Measurements from ENCODE around the gene CHAC2. TPM values are rescaled to one million over a fixed set of nuclear protein-coding genes. Genes with fewer than 3 reads are reported as not detected.
A peak's percentile ranks its signal among the peaks of the same experiment; 100 is the strongest.
"Not testable (repeated sequence)": the region's sequence is repeated elsewhere in the genome, so short reads cannot be mapped to it uniquely, and the experiment has no call there.

The CHAC2 gene
- 8.7 to 10.2 TPM (median 9.6 TPM) in 3 replicates for total RNA-seq (2021)
- Bru-seq, nascent RNA = percentile 87 among the genes with signal in this experiment
- long read RNA-seq, experiment 1, transcript CHAC2-201 (3 exons, 1,321 nt) = major isoform, 31 of 46 reads
- long read RNA-seq, experiment 1, partial matches to known transcripts = 2 of 46 reads
- long read RNA-seq, experiment 1, other reads (novel, unspliced or antisense) = 13 of 46 reads
- long read RNA-seq, experiment 2, transcript CHAC2-201 (3 exons, 1,321 nt) = major isoform, 12 of 20 reads
- long read RNA-seq, experiment 2, partial matches to known transcripts = 7 of 20 reads
- long read RNA-seq, experiment 2, other reads (novel, unspliced or antisense) = 1 of 20 reads
- long read RNA-seq, experiment 3, transcript CHAC2-201 (3 exons, 1,321 nt) = major isoform, 100 of 109 reads
- long read RNA-seq, experiment 3, partial matches to known transcripts = 1 of 109 reads
- long read RNA-seq, experiment 3, other reads (novel, unspliced or antisense) = 8 of 109 reads

- ChIA-PET POLR2A (interaction anchor here (1.0 to 2.2 kb wide), 3 partner anchors 9 to 29 kb away, joined by 3 to 11 read pairs (median 5); partner anchors contain the start of genes ASB3 and ERLEC1), CTCF (interaction anchor here (0.6 to 1.7 kb wide), 6 partner anchors 9 to 259 kb away, joined by 3 to 7 read pairs (median 4); no protein-coding TSS in a partner anchor)
- H3K36me3 Mint-ChIP-seq = peaks cover 11% of the 10 kb centered on the region
- peaks cover 23% of the 10 kb centered on the region for H3K4me1 Mint-ChIP-seq
- no peaks in the 10 kb centered on the region; the same call in 1 of the 2 replicates for H3K9me3 Mint-ChIP-seq
- peak; percentile 81 for DNase-seq (ENCODE audit: low spot score)
- no peaks in the 10 kb centered on the region for H3K27me3 Mint-ChIP-seq (ENCODE audit: low read depth)
- H3K4me3 Mint-ChIP-seq = peak within 1 kb of the TSS; percentile 90
- peak; percentile 92 for ATAC-seq
- peak; percentile 48; the same call in 1 of the 2 replicates for TF ChIP-seq HMGXB4 (CRISPR knock-in tag; IDR thresholded peaks at IDR 0.05)
- TF ChIP-seq ZBTB43 (CRISPR knock-in tag; IDR thresholded peaks at IDR 0.05) = 0 out of 2 replicates have a peak, but pooled peaks have one; percentile 42
- peak; percentile 42; the same call in 1 of the 2 replicates for TF ChIP-seq SP1 (CRISPR knock-in tag; conservative IDR thresholded peaks at IDR 0.05)
- peak; percentile 57; the same call in 1 of the 2 replicates for TF ChIP-seq ARID4B (CRISPR knock-in tag; IDR thresholded peaks at IDR 0.05; ENCODE audit: borderline replicate concordance)
- peak; percentile 67 for TF ChIP-seq MAX (CRISPR knock-in tag; IDR thresholded peaks at IDR 0.05)
- TF ChIP-seq GABPB1 (CRISPR knock-in tag; IDR thresholded peaks at IDR 0.05) = 0 out of 2 replicates have a peak, but pooled peaks have one; percentile 18
- TF ChIP-seq ATF1 (CRISPR knock-in tag; IDR thresholded peaks at IDR 0.05) = 0 out of 2 replicates have a peak, but pooled peaks have one; percentile 20
- peak; percentile 15; the same call in 1 of the 2 replicates for TF ChIP-seq TEAD1 (CRISPR knock-in tag; IDR thresholded peaks at IDR 0.05)
- TF ChIP-seq ATF6 (CRISPR knock-in tag; IDR thresholded peaks at IDR 0.05) = no peak
- peak; percentile 75; the same call in 1 of the 2 replicates for TF ChIP-seq FOXP1 (CRISPR knock-in tag; IDR thresholded peaks at IDR 0.05; ENCODE audit: borderline replicate concordance)
- no peak for TF ChIP-seq GTF2I (CRISPR knock-in tag; conservative IDR thresholded peaks at IDR 0.05)
- TF ChIP-seq FOXK1 (CRISPR knock-in tag; IDR thresholded peaks at IDR 0.05) = peak; percentile 49
- no peak for TF ChIP-seq CDX4 (CRISPR knock-in tag; IDR thresholded peaks at IDR 0.05; ENCODE audit: borderline replicate concordance)
- no peak for TF ChIP-seq ZNF317 (CRISPR knock-in tag; IDR thresholded peaks at IDR 0.05; ENCODE audit: borderline replicate concordance, low read depth)
- 0 out of 2 replicates have a peak, but pooled peaks have one; percentile 39 for TF ChIP-seq ERG (CRISPR knock-in tag; IDR thresholded peaks at IDR 0.05)
- no peak for TF ChIP-seq ZNF263 (CRISPR knock-in tag; IDR thresholded peaks at IDR 0.05; ENCODE audit: low read depth)
- H3K27ac Mint-ChIP-seq = peak within 1 kb of the TSS; percentile 87
Measured at GRCh38 chr2:53767405-53768241, at the start of gene CHAC2. Gene CHAC2 (plus strand): TSS chr2:53767804. CDS start chr2:53767887, 83 bp downstream.

GRCh38 chr2:53720944-53721343 lies 46.7 kb upstream of the CHAC2 start:
- DNase-seq (ENCODE audit: low spot score); POLR2A ChIA-PET; H3K27me3 Mint-ChIP-seq (ENCODE audit: low read depth); H3K4me1 Mint-ChIP-seq; CTCF ChIA-PET; ATAC-seq; H3K4me3 Mint-ChIP-seq; H3K27ac Mint-ChIP-seq: not testable (repeated sequence)
- Mint-ChIP-seq H3K9me3 (peaks cover 24% of the 10 kb centered on the region), H3K36me3 (peaks cover 25% of the 10 kb centered on the region)
